ENCODE results near the gene CRK.
"Not testable (repeated sequence)": the region's sequence is repeated elsewhere in the genome, so short reads cannot be mapped to it uniquely, and the experiment has no call there.

CRK gene

GRCh38 chr17:1464186-1464585 is 8.2 kb upstream of the CRK start:
- DNase-seq (ENCODE audit: low read depth): no peak

GRCh38 chr17:1462164-1463112 is 6.4 kb upstream of the CRK start:
- DNase-seq (ENCODE audit: low read depth): no peak

- no peak for DNase-seq (ENCODE audit: low read depth)
Measured at GRCh38 chr17:1461198-1461944, 5.3 kb upstream of the CRK start.

GRCh38 chr17:1460233-1460632 is 4.2 kb upstream of the CRK start:
- no peak for DNase-seq (ENCODE audit: low read depth)

- peak; percentile 11 for DNase-seq (ENCODE audit: low read depth)
Measured at GRCh38 chr17:1455291-1455796, 688 bp downstream of the CRK start.

- DNase-seq (ENCODE audit: low read depth): no peak
Measured at GRCh38 chr17:1454541-1454940, 1.5 kb downstream of the CRK start.

- not testable (repeated sequence) for DNase-seq (ENCODE audit: low read depth)
Measured at GRCh38 chr17:1453694-1454093, 2.3 kb downstream of the CRK start.

- no peak for DNase-seq (ENCODE audit: low read depth)
Measured at GRCh38 chr17:1452836-1453235, 3.2 kb downstream of the CRK start.

GRCh38 chr17:1450261-1450660 is 5.8 kb downstream of the CRK start:
- not testable (repeated sequence) for DNase-seq (ENCODE audit: low read depth)

- no peak for DNase-seq (ENCODE audit: low read depth)
Measured at GRCh38 chr17:1449412-1449967, 6.5 kb downstream of the CRK start.

GRCh38 chr17:1447052-1447451 is 9.0 kb downstream of the CRK start:
- no peak for DNase-seq (ENCODE audit: low read depth)

GRCh38 chr17:1446201-1446600 is 9.8 kb downstream of the CRK start:
- no peak for DNase-seq (ENCODE audit: low read depth)

GRCh38 chr17:1445695-1446094 is 10.3 kb downstream of the CRK start:
- DNase-seq (ENCODE audit: low read depth): not testable (repeated sequence)

GRCh38 chr17:1442721-1443120 is 13.3 kb downstream of the CRK start:
- DNase-seq (ENCODE audit: low read depth): not testable (repeated sequence)

- no peak for DNase-seq (ENCODE audit: low read depth)
Measured at GRCh38 chr17:1442187-1442586, 13.8 kb downstream of the CRK start.

- DNase-seq (ENCODE audit: low read depth): no peak
Measured at GRCh38 chr17:1440921-1441320, 15.1 kb downstream of the CRK start.

- no peak for DNase-seq (ENCODE audit: low read depth)
Measured at GRCh38 chr17:1438593-1439083, 17.4 kb downstream of the CRK start.

- DNase-seq (ENCODE audit: low read depth): no peak
Measured at GRCh38 chr17:1435326-1435725, 20.7 kb downstream of the CRK start.

- DNase-seq (ENCODE audit: low read depth): no peak
Measured at GRCh38 chr17:1434150-1434549, 21.9 kb downstream of the CRK start.

GRCh38 chr17:1431631-1432104 is 24.4 kb downstream of the CRK start:
- DNase-seq (ENCODE audit: low read depth): no peak

- DNase-seq (ENCODE audit: low read depth): no peak
Measured at GRCh38 chr17:1423456-1424135, 32.4 kb downstream of the CRK start.

- DNase-seq (ENCODE audit: low read depth): no peak
Measured at GRCh38 chr17:1422885-1423284, 33.1 kb downstream of the CRK start.

Measured in activated T-helper 1 cell treated with Interleukin-2 at 50 U/mL for 16 hours (primary cell).